Liver (tissue), 3 donors: Measurements from ENCODE around the gene TFE3.

ENCODE experiments used
- EGR1 ChIP-seq, 2 donors: IDR thresholded peaks; 2 replicates each; pipeline ENCODE4 v1.6.1; 2016 to 2018; ENCODE audit warnings: antibody characterized with exemption in 2 of 2, low read depth in 2 of 2
- TF ChIP-seq, protein P1 (sequence below): fragments of 150-350 bp; IDR thresholded peaks from 2 replicates; pipeline ENCODE4 v1.5.1; 2017; ENCODE audit warnings: improper control_type of control experiment, low read depth, low read length; ENCODE audit not compliant: missing input control
- TF ChIP-seq, protein P2 (sequence below): IDR thresholded peaks from 2 replicates; pipeline ENCODE4 v1.6.1; 2016; ENCODE audit warnings: antibody characterized with exemption
- donor health status: healthy.
- donor health status: healthy.

DNA sequence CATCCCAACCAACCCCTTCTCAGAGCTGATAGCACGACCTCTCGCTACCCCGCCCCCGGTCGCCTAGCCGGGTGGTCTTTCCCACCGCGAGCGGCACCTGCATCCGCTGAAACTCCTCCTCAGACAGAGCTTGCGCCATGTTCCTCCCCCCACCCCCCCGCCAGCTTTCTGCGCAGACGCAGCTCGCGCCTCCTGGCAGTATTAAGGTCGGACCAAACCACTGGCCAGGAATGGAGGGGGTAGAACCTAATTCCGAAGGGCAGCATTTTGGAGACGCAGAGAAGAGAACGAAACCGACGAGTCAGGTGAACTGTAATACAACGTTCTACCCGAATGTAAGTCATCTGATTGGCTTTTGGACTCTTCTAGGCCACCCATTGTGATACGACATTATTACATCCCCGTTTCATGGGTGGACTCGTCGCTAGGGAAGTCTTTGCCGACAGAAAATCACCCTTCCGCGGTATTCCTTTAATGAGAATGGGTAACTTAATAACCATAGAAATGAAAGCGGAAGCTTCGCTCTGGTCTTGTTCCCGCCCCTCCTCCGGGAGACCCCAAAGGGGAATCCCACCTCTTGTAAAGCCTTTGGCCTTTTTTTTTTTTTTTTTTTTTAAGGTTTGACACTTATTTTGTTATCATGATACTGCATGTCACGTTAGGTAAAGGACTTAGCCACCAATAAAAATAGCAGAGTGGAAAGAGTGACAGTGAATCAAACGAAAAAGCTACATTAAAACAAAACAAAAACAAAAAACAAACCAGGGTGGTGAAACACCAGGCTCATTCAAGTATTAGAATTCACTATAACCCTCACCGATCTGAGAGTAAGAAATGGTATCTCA is 40.8 kb downstream of the TFE3 start, which contains the start of gene GRIPAP1:
- TF ChIP-seq, protein P1, sequence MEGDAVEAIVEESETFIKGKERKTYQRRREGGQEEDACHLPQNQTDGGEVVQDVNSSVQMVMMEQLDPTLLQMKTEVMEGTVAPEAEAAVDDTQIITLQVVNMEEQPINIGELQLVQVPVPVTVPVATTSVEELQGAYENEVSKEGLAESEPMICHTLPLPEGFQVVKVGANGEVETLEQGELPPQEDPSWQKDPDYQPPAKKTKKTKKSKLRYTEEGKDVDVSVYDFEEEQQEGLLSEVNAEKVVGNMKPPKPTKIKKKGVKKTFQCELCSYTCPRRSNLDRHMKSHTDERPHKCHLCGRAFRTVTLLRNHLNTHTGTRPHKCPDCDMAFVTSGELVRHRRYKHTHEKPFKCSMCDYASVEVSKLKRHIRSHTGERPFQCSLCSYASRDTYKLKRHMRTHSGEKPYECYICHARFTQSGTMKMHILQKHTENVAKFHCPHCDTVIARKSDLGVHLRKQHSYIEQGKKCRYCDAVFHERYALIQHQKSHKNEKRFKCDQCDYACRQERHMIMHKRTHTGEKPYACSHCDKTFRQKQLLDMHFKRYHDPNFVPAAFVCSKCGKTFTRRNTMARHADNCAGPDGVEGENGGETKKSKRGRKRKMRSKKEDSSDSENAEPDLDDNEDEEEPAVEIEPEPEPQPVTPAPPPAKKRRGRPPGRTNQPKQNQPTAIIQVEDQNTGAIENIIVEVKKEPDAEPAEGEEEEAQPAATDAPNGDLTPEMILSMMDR: no peak
- TF ChIP-seq EGR1 (IDR thresholded peaks at IDR 0.05; ENCODE audit: low read depth in 2 of 2): peak in 1 of 2 donors; percentile 8
- TF ChIP-seq, protein P2, sequence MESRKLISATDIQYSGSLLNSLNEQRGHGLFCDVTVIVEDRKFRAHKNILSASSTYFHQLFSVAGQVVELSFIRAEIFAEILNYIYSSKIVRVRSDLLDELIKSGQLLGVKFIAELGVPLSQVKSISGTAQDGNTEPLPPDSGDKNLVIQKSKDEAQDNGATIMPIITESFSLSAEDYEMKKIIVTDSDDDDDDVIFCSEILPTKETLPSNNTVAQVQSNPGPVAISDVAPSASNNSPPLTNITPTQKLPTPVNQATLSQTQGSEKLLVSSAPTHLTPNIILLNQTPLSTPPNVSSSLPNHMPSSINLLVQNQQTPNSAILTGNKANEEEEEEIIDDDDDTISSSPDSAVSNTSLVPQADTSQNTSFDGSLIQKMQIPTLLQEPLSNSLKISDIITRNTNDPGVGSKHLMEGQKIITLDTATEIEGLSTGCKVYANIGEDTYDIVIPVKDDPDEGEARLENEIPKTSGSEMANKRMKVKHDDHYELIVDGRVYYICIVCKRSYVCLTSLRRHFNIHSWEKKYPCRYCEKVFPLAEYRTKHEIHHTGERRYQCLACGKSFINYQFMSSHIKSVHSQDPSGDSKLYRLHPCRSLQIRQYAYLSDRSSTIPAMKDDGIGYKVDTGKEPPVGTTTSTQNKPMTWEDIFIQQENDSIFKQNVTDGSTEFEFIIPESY: no peak
